H9 (cell line): ENCODE measurements around the gene AATK. TPM values are rescaled to one million over a fixed set of nuclear protein-coding genes. Genes with fewer than 3 reads are reported as not detected.

Source experiments
- DNase-seq: peaks from one replicate; pipeline ENCODE4 v3.0.0-alpha.2; 2017
- H2AFZ ChIP-seq: one replicate; pipeline ENCODE4 v1.6.1; 2013; ENCODE audit warnings: mild to moderate bottlenecking, low read length, control low read depth, moderate library complexity
- H2AK5ac ChIP-seq: 2 replicates; pipeline ENCODE4 v1.6.1; 2013; ENCODE audit warnings: low read length, control low read depth, mixed read lengths; ENCODE audit not compliant: insufficient read length
- H2BK120ac ChIP-seq: one replicate; pipeline ENCODE4 v1.6.1; 2013; ENCODE audit warnings: low read depth, mild to moderate bottlenecking, low read length, control low read depth, inconsistent platforms; ENCODE audit not compliant: poor library complexity, severe bottlenecking
- H2BK12ac ChIP-seq: 2 replicates; pipeline ENCODE4 v1.6.1; 2013; ENCODE audit warnings: low read length, control low read depth, mixed read lengths, low read depth; ENCODE audit not compliant: insufficient read length
- H2BK15ac ChIP-seq: 2 replicates; pipeline ENCODE4 v1.6.1; 2013; ENCODE audit warnings: low read depth, low read length, control low read depth
- H2BK20ac ChIP-seq: one replicate; pipeline ENCODE4 v1.6.1; 2013; ENCODE audit warnings: low read depth, mild to moderate bottlenecking, low read length, control low read depth, inconsistent platforms; ENCODE audit not compliant: poor library complexity, severe bottlenecking
- H2BK5ac ChIP-seq: 2 replicates; pipeline ENCODE4 v1.6.1; 2013; ENCODE audit warnings: low read length, control low read depth, mixed read lengths; ENCODE audit not compliant: insufficient read length
- H3K14ac ChIP-seq: 2 replicates; pipeline ENCODE4 v1.6.1; 2013; ENCODE audit warnings: low read length, control low read depth; ENCODE audit not compliant: insufficient read depth
- H3K18ac ChIP-seq: 2 replicates; pipeline ENCODE4 v1.6.1; 2013; ENCODE audit warnings: low read depth, mild to moderate bottlenecking, mixed read lengths, low read length, control low read depth; ENCODE audit not compliant: insufficient read length
- H3K23ac ChIP-seq: 2 replicates; pipeline ENCODE4 v1.6.1; 2013; ENCODE audit warnings: low read length, control low read depth, mixed read lengths, low read depth; ENCODE audit not compliant: insufficient read length
- H3K23me2 ChIP-seq: 2 replicates; pipeline ENCODE4 v1.6.1; 2013; ENCODE audit warnings: low read depth, mild to moderate bottlenecking, mixed read lengths, low read length, control low read depth; ENCODE audit not compliant: insufficient read length, poor library complexity, severe bottlenecking
- H3K27ac ChIP-seq: 2 replicates; pipeline ENCODE4 v1.5.1; 2013; ENCODE audit warnings: low read length, control low read depth, mixed read lengths, low read depth; ENCODE audit not compliant: insufficient read length
- H3K27me3 ChIP-seq: 2 replicates; pipeline ENCODE4 v1.6.1; 2013; ENCODE audit warnings: low read length, control low read depth, inconsistent platforms; ENCODE audit not compliant: insufficient read depth
- H3K4ac ChIP-seq: 2 replicates; pipeline ENCODE4 v1.6.1; 2013; ENCODE audit warnings: low read depth, mild to moderate bottlenecking, control low read depth, inconsistent platforms, low read length, moderate library complexity
- H3K4me1 ChIP-seq: 2 replicates; pipeline ENCODE4 v1.6.1; 2013; ENCODE audit warnings: low read length, control low read depth, inconsistent platforms; ENCODE audit not compliant: insufficient read depth
- H3K4me2 ChIP-seq: 2 replicates; pipeline ENCODE4 v1.6.1; 2013; ENCODE audit warnings: low read length, control low read depth, mixed read lengths; ENCODE audit not compliant: insufficient read length, insufficient read depth
- H3K56ac ChIP-seq: 2 replicates; pipeline ENCODE4 v1.6.1; 2013; ENCODE audit warnings: low read depth, mild to moderate bottlenecking, mixed read lengths, low read length, control low read depth; ENCODE audit not compliant: insufficient read length
- H3K79me1 ChIP-seq: 2 replicates; pipeline ENCODE4 v1.6.1; 2013; ENCODE audit warnings: low read depth, mild to moderate bottlenecking, moderate library complexity, low read length, control low read depth, inconsistent platforms; ENCODE audit not compliant: insufficient read depth, poor library complexity, severe bottlenecking
- H3K79me2 ChIP-seq: 2 replicates; pipeline ENCODE4 v1.6.1; 2013; ENCODE audit warnings: low read length, control low read depth, inconsistent platforms; ENCODE audit not compliant: insufficient read depth
- H3K9ac ChIP-seq: 2 replicates; pipeline ENCODE4 v1.6.1; 2013; ENCODE audit warnings: low read length, control low read depth, mixed read lengths; ENCODE audit not compliant: insufficient read length; ENCODE audit errors: extremely low read depth
- H3K9me3 ChIP-seq: one replicate; pipeline ENCODE4 v1.6.1; 2013; ENCODE audit warnings: low read depth, low read length, inconsistent platforms; ENCODE audit not compliant: control insufficient read depth
- H3T11ph ChIP-seq: one replicate; pipeline ENCODE4 v1.6.1; 2013; ENCODE audit warnings: mild to moderate bottlenecking, low read length, control low read depth, inconsistent platforms
- H4K20me1 ChIP-seq: one replicate; pipeline ENCODE4 v1.6.1; 2013; ENCODE audit not compliant: control insufficient read depth, insufficient read length, insufficient read depth
- H4K5ac ChIP-seq: 2 replicates; pipeline ENCODE4 v1.6.1; 2013; ENCODE audit warnings: low read depth, mild to moderate bottlenecking, mixed read lengths, low read length, control low read depth; ENCODE audit not compliant: insufficient read length
- H4K8ac ChIP-seq: replicated peaks from 2 replicates; pipeline ENCODE4 v1.6.1; 2013; ENCODE audit warnings: low read length, control low read depth, mixed read lengths, low read depth; ENCODE audit not compliant: insufficient read length
- H4K91ac ChIP-seq: 2 replicates; pipeline ENCODE4 v1.6.1; 2013; ENCODE audit warnings: low read depth, mild to moderate bottlenecking, moderate library complexity, mixed read lengths, low read length, control low read depth; ENCODE audit not compliant: insufficient read length
- H3K27ac Mint-ChIP-seq, 3 experiments: 2 replicates in 2 of 3; 3 replicates in 1 of 3; pipeline ENCODE4 v1.8.0; 2020 to 2021; ENCODE audit warnings: mixed read lengths in 3 of 3, mild to moderate bottlenecking in 1 of 3, moderate library complexity in 1 of 3
- H3K27me3 Mint-ChIP-seq: 2 replicates; pipeline ENCODE4 v1.8.0; 2021; ENCODE audit warnings: low read depth, mild to moderate bottlenecking, moderate library complexity, mixed read lengths
- H3K36me3 Mint-ChIP-seq, 3 experiments: 2 replicates in 2 of 3; 3 replicates in 1 of 3; pipeline ENCODE4 v1.8.0; 2020 to 2021; ENCODE audit warnings: low read depth in 3 of 3, mixed read lengths in 3 of 3; ENCODE audit not compliant: insufficient read depth in 1 of 3
- H3K4me1 Mint-ChIP-seq, 2 experiments: 2 replicates each; pipeline ENCODE4 v1.8.0; 2020; ENCODE audit warnings: mixed read lengths in 2 of 2
- H3K4me3 Mint-ChIP-seq, 2 experiments: 2 replicates in 1 of 2; 3 replicates in 1 of 2; pipeline ENCODE4 v1.8.0; 2020 to 2021; ENCODE audit warnings: mild to moderate bottlenecking in 2 of 2, mixed read lengths in 2 of 2, moderate library complexity in 1 of 2
- H3K9me3 Mint-ChIP-seq, 2 experiments: 2 replicates in 1 of 2; 3 replicates in 1 of 2; pipeline ENCODE4 v1.8.0; 2020; ENCODE audit warnings: mild to moderate bottlenecking in 2 of 2, mixed read lengths in 2 of 2, moderate library complexity in 1 of 2
- CTCF ChIP-seq: fragments of 200-600 bp; sonication (generic); conservative IDR thresholded peaks from 3 replicates; pipeline ENCODE4 v1.8.0; 2021; ENCODE audit warnings: antibody characterized with exemption, mild to moderate bottlenecking
- WGBS: extraction: QIAGEN DNeasy Blood & Tissue Kit; methylation state at CpG from one replicate; pipeline ENCODE4 v1.1.7; 2013; ENCODE audit warnings: missing lambda C conversion rate, low lambda C conversion rate, mixed read lengths; ENCODE audit not compliant: insufficient read length; ENCODE audit errors: extremely low coverage; 5-methylcytosine and 5-hydroxymethylcytosine counted together
- total RNA-seq: library from RNA; stranded (reverse); gene quantifications from 2 replicates; pipeline ENCODE4 v1.2.1, GENCODE V29; 2021

The AATK gene
- total RNA-seq, 1 experiment from 2014 or later, result 2.4 TPM

GRCh38 chr17:81204578-81204977 is 38.6 kb upstream of the AATK start:
- no CpG with 5 or more reads among the region's 10 CpGs for WGBS
- no peak for TF ChIP-seq CTCF
- H3K27me3 ChIP-seq, result no peaks in the 10 kb centered on the region

More at GRCh38 chr17:81204578-81204977, 38.6 kb upstream of the AATK start:
- Histone ChIP-seq H3T11ph (no peak overlapping the region), H3K9me3 (no peaks in the 10 kb centered on the region), H3K23ac (no peak overlapping the region), H2BK120ac (no peak overlapping the region), H2AK5ac (no peak overlapping the region), H3K79me1 (no peaks in the 10 kb centered on the region), H4K91ac (no peak overlapping the region), H4K8ac (no peak overlapping the region), H4K5ac (no peak overlapping the region), H2BK15ac (no peak overlapping the region), H2BK12ac (no peak overlapping the region), H3K56ac (no peak overlapping the region), H3K9ac (no peak overlapping the region), H3K27ac (no peak overlapping the region), H2AFZ (no peak overlapping the region), H3K23me2 (no peaks in the 10 kb centered on the region), H4K20me1 (no peaks in the 10 kb centered on the region), H3K79me2 (no peaks in the 10 kb centered on the region), H3K14ac (no peak overlapping the region), H3K4me2 (no peak overlapping the region), H3K4me1 (no peaks in the 10 kb centered on the region), H3K4ac (no peak overlapping the region), H2BK5ac (no peak overlapping the region), H3K18ac (no peak overlapping the region), H2BK20ac (no peak overlapping the region)
- Mint-ChIP-seq H3K36me3 (peaks cover 0 to 42% (median 14%) of the 10 kb centered on the region in 3 experiments; a peak in 5 of 7 replicates), H3K27me3 (no peaks in the 10 kb centered on the region), H3K4me1 (peaks cover 3% of the 10 kb centered on the region in 2 experiments; a peak in 2 of 4 replicates), H3K27ac (no peak overlapping the region), H3K4me3 (no peak overlapping the region), H3K9me3 (no peaks in the 10 kb centered on the region)
- no peak for DNase-seq
